Measurements from ENCODE around the gene DSCAM.

The DSCAM gene

DNA sequence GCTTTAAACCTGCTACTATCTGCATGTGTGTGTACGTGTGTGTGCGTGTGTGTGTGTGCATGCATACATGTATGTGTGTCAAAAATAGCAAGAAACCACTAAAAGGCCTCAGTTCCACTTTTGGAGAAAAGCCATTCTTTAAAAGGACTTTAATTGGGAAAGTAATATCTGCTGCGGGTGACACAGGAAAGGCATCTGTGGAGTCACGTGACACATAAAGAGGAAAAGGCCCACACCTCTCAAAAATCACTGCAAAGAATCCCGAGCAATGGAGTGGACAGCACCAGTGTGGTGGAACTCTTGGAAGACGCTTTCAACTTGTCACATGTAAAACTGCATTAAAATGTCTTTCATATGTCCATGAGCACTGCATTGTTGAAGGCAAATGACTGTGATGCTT, 63.6 kb downstream of the DSCAM start:
- H3K4me2 ChIP-seq (ENCODE audit: low read length) = no peak overlapping the region
- WGBS (ENCODE audit: extremely low coverage, insufficient coverage, low lambda C conversion rate) = no CpG with 5 or more reads among the region's 6 CpGs
- no peaks in the 10 kb centered on the region for H3K79me1 ChIP-seq (ENCODE audit: low read length)
- H2BK5ac ChIP-seq (ENCODE audit: low read length) = no peak overlapping the region
- H4K5ac ChIP-seq (ENCODE audit: low read length) = no peak overlapping the region
- no peak overlapping the region for H3K27ac ChIP-seq (ENCODE audit: low read depth, low read length)
- no peak overlapping the region for H3K18ac ChIP-seq (ENCODE audit: low read length)
- no peak overlapping the region for H2BK15ac ChIP-seq (replicated peaks; ENCODE audit: low read depth)
- DNase-seq = no peak
- no peaks in the 10 kb centered on the region for H3K79me2 ChIP-seq (ENCODE audit: control insufficient read depth, insufficient read depth, low read length)
- H3K36me3 ChIP-seq (ENCODE audit: control insufficient read depth, insufficient read depth, low read length) = no peaks in the 10 kb centered on the region
- no peaks in the 10 kb centered on the region for H3K4me1 ChIP-seq (ENCODE audit: control insufficient read depth, low read depth, low read length)
- no peak overlapping the region for H4K8ac ChIP-seq (ENCODE audit: low read depth, low read length)
- no peak overlapping the region for H3K9ac ChIP-seq (ENCODE audit: low read length)
- no peaks in the 10 kb centered on the region for H3K27me3 ChIP-seq (ENCODE audit: insufficient read depth, low read length, poor library complexity)
- H3K4ac ChIP-seq (ENCODE audit: low read depth, low read length) = no peak overlapping the region
- no peak overlapping the region for H2BK120ac ChIP-seq (ENCODE audit: low read depth, low read length)
- no peak overlapping the region for H3K56ac ChIP-seq (ENCODE audit: low read length)
- no peak overlapping the region for H2AK5ac ChIP-seq (ENCODE audit: low read length)
- no peak overlapping the region for H3K23ac ChIP-seq (ENCODE audit: low read length)
- H3K4me3 ChIP-seq (ENCODE audit: low read length) = no peak overlapping the region

DNA sequence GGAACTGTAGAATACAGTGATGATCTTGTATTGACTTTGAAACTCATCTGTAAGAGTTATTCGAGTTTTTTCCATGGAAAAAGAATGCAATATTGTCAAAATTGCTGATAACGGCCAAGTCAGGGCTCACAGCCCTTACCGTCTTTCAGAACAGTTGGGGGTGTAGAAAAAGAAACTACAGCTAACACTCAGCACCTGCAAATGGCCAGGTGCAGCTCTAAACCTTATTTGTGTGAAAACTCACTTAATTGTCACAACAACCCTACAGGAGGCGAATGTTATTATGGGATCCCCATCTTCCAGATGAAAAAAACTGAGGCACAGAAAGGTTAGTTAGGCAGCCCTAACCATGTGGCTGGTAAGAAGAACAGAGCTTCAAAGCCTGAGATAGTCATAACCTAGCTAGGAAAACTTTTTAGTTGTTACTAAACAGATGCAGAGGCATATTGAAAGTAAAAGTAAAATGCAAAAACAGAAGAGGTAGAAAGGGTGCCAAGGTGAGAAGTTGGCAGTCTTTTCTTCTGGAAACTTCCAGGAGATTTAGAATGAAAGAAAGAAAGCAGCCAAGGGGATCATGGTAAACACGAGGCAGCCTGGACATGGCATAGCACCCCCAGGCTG, 76.4 kb downstream of the DSCAM start:
- DNase-seq = no peak
- Histone ChIP-seq H3K23ac (ENCODE audit: low read length) (no peak overlapping the region), H3K27ac (ENCODE audit: low read depth, low read length) (no peak overlapping the region), H3K36me3 (ENCODE audit: control insufficient read depth, insufficient read depth, low read length) (no peaks in the 10 kb centered on the region), H3K18ac (ENCODE audit: low read length) (no peak overlapping the region), H4K8ac (ENCODE audit: low read depth, low read length) (no peak overlapping the region), H3K4me3 (ENCODE audit: low read length) (no peak overlapping the region), H2BK5ac (ENCODE audit: low read length) (no peak overlapping the region), H2BK15ac (replicated peaks; ENCODE audit: low read depth) (no peak overlapping the region), H2BK120ac (ENCODE audit: low read depth, low read length) (no peak overlapping the region), H3K79me1 (ENCODE audit: low read length) (no peaks in the 10 kb centered on the region), H3K4ac (ENCODE audit: low read depth, low read length) (no peak overlapping the region), H3K9ac (ENCODE audit: low read length) (no peak overlapping the region), H3K27me3 (ENCODE audit: insufficient read depth, low read length, poor library complexity) (no peaks in the 10 kb centered on the region), H3K4me1 (ENCODE audit: control insufficient read depth, low read depth, low read length) (peaks cover 2% of the 10 kb centered on the region), H3K79me2 (ENCODE audit: control insufficient read depth, insufficient read depth, low read length) (no peaks in the 10 kb centered on the region), H2AK5ac (ENCODE audit: low read length) (no peak overlapping the region), H3K56ac (ENCODE audit: low read length) (no peak overlapping the region), H3K4me2 (ENCODE audit: low read length) (no peak overlapping the region), H4K5ac (ENCODE audit: low read length) (no peak overlapping the region)
- no CpG with 5 or more reads among the region's 5 CpGs for WGBS (ENCODE audit: extremely low coverage, insufficient coverage, low lambda C conversion rate)

DNA sequence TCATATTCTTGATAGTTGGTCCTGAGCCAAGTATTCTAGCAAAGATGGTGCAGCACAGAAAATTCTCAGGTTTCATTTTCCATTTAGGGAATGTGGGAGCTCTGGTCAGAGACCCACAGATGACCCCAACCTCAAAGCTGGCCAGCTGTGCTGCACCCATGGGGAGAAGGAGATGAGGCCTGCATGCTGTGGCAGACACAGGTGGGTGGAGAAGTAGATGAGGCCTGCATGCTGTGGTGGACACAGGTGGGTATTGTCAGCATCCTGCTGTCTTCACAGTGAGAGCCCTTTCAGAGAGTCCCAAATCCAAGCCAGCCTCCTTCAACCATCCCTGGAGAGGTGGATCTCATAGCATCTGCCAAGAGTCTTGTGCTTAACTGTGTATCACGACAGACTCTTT, 77.7 kb downstream of the DSCAM start:
- Histone ChIP-seq H2BK120ac (ENCODE audit: low read depth, low read length) (no peak overlapping the region), H2BK15ac (replicated peaks; ENCODE audit: low read depth) (no peak overlapping the region), H4K8ac (ENCODE audit: low read depth, low read length) (no peak overlapping the region), H2AK5ac (ENCODE audit: low read length) (no peak overlapping the region), H3K9ac (ENCODE audit: low read length) (no peak overlapping the region), H4K5ac (ENCODE audit: low read length) (no peak overlapping the region), H3K27me3 (ENCODE audit: insufficient read depth, low read length, poor library complexity) (no peaks in the 10 kb centered on the region), H2BK5ac (ENCODE audit: low read length) (no peak overlapping the region), H3K4me1 (ENCODE audit: control insufficient read depth, low read depth, low read length) (peaks cover 2% of the 10 kb centered on the region), H3K36me3 (ENCODE audit: control insufficient read depth, insufficient read depth, low read length) (no peaks in the 10 kb centered on the region), H3K79me1 (ENCODE audit: low read length) (no peaks in the 10 kb centered on the region), H3K4me2 (ENCODE audit: low read length) (no peak overlapping the region), H3K18ac (ENCODE audit: low read length) (no peak overlapping the region), H3K27ac (ENCODE audit: low read depth, low read length) (no peak overlapping the region), H3K56ac (ENCODE audit: low read length) (no peak overlapping the region), H3K79me2 (ENCODE audit: control insufficient read depth, insufficient read depth, low read length) (no peaks in the 10 kb centered on the region), H3K4ac (ENCODE audit: low read depth, low read length) (no peak overlapping the region), H3K4me3 (ENCODE audit: low read length) (no peak overlapping the region), H3K23ac (ENCODE audit: low read length) (no peak overlapping the region)
- no CpG with 5 or more reads among the region's 1 CpG for WGBS (ENCODE audit: extremely low coverage, insufficient coverage, low lambda C conversion rate)
- DNase-seq = no peak

DNA sequence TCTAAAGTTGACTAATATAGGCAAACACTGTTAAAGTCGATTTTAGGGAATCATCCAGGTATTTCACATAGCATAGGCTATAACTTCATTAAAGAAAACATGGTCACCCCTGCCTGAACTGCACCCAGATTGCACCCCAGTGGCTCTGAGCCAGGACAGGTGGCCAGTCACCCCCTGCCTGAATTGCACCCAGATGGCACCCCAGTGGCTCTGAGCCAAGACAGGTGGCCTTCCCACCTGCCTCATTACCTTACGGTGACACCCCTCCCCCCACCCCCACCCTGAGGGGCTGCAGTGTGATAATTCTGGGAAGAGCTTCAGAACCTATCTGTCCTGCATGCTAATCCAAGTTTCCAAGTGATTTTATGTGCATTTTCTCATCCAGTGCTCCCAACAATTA, 78.9 kb downstream of the DSCAM start:
- no peak for DNase-seq
- Histone ChIP-seq H3K4ac (ENCODE audit: low read depth, low read length) (no peak overlapping the region), H4K5ac (ENCODE audit: low read length) (no peak overlapping the region), H3K4me1 (ENCODE audit: control insufficient read depth, low read depth, low read length) (peaks cover 2% of the 10 kb centered on the region), H2BK15ac (replicated peaks; ENCODE audit: low read depth) (no peak overlapping the region), H3K23ac (ENCODE audit: low read length) (no peak overlapping the region), H3K27ac (ENCODE audit: low read depth, low read length) (no peak overlapping the region), H3K4me2 (ENCODE audit: low read length) (no peak overlapping the region), H2AK5ac (ENCODE audit: low read length) (no peak overlapping the region), H3K56ac (ENCODE audit: low read length) (no peak overlapping the region), H3K18ac (ENCODE audit: low read length) (no peak overlapping the region), H2BK120ac (ENCODE audit: low read depth, low read length) (no peak overlapping the region), H3K9ac (ENCODE audit: low read length) (no peak overlapping the region), H3K79me1 (ENCODE audit: low read length) (no peaks in the 10 kb centered on the region), H3K79me2 (ENCODE audit: control insufficient read depth, insufficient read depth, low read length) (no peaks in the 10 kb centered on the region), H3K4me3 (ENCODE audit: low read length) (no peak overlapping the region), H2BK5ac (ENCODE audit: low read length) (no peak overlapping the region), H4K8ac (ENCODE audit: low read depth, low read length) (no peak overlapping the region), H3K36me3 (ENCODE audit: control insufficient read depth, insufficient read depth, low read length) (no peaks in the 10 kb centered on the region), H3K27me3 (ENCODE audit: insufficient read depth, low read length, poor library complexity) (no peaks in the 10 kb centered on the region)
- WGBS (ENCODE audit: extremely low coverage, insufficient coverage, low lambda C conversion rate) = no CpG with 5 or more reads among the region's 2 CpGs

DNA sequence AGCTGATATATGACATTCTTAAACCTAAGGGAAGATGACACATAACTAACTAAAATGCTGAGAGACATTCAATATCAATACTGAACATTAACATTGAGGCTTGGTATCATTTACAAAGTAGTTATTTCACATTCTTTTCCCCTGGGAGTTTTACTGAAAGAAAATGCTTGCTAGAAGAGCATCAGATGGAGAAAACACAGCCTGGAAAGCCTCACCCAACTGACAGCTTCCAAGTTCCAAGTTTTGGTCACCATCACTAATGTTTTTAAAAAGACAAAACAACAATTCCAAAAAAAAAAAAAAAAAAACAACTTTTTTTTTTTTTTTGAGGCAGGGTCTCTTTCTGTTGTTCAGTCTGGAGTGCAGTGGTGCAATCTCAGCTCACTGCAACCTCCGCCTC, 80.6 kb downstream of the DSCAM start:
- no peak overlapping the region for H4K8ac ChIP-seq (ENCODE audit: low read depth, low read length)
- no peak overlapping the region for H3K4me2 ChIP-seq (ENCODE audit: low read length)
- no peaks in the 10 kb centered on the region for H3K27me3 ChIP-seq (ENCODE audit: insufficient read depth, low read length, poor library complexity)
- H2BK120ac ChIP-seq (ENCODE audit: low read depth, low read length) = no peak overlapping the region
- H3K9ac ChIP-seq (ENCODE audit: low read length) = no peak overlapping the region
- H3K23ac ChIP-seq (ENCODE audit: low read length) = no peak overlapping the region
- WGBS (ENCODE audit: extremely low coverage, insufficient coverage, low lambda C conversion rate) = no CpG with 5 or more reads among the region's 1 CpG
- H2BK5ac ChIP-seq (ENCODE audit: low read length) = no peak overlapping the region
- H3K36me3 ChIP-seq (ENCODE audit: control insufficient read depth, insufficient read depth, low read length) = no peaks in the 10 kb centered on the region
- H3K4ac ChIP-seq (ENCODE audit: low read depth, low read length) = no peak overlapping the region
- H3K79me2 ChIP-seq (ENCODE audit: control insufficient read depth, insufficient read depth, low read length) = no peaks in the 10 kb centered on the region
- DNase-seq = no peak
- no peak overlapping the region for H3K27ac ChIP-seq (ENCODE audit: low read depth, low read length)
- no peaks in the 10 kb centered on the region for H3K79me1 ChIP-seq (ENCODE audit: low read length)
- H3K56ac ChIP-seq (ENCODE audit: low read length) = no peak overlapping the region
- no peak overlapping the region for H2AK5ac ChIP-seq (ENCODE audit: low read length)
- H3K4me1 ChIP-seq (ENCODE audit: control insufficient read depth, low read depth, low read length) = peaks cover 2% of the 10 kb centered on the region
- no peak overlapping the region for H4K5ac ChIP-seq (ENCODE audit: low read length)
- H3K4me3 ChIP-seq (ENCODE audit: low read length) = no peak overlapping the region
- H2BK15ac ChIP-seq (replicated peaks; ENCODE audit: low read depth) = no peak overlapping the region
- no peak overlapping the region for H3K18ac ChIP-seq (ENCODE audit: low read length)

DNA sequence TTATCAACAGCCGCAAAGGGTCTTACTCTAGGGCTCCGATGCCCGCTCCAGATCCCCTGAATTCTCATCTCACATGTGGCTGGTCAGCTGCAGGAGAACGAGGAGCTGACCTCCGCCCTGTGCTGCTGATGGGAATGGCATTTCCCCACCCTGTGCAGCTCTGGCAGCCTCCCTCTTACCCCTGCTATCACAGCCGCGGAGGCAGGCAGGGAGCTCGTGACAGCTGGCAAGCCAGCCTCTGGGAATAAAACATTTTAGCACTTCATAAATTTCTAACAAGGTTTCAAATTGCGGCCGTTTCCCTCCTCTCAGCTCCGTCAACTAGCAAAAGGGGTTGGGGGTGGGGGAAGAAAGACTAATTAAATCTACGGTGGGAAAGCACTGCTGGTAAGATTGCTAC, 81.1 kb downstream of the DSCAM start:
- Histone ChIP-seq H2AK5ac (ENCODE audit: low read length) (no peak overlapping the region), H3K36me3 (ENCODE audit: control insufficient read depth, insufficient read depth, low read length) (no peaks in the 10 kb centered on the region), H3K56ac (ENCODE audit: low read length) (no peak overlapping the region), H3K79me2 (ENCODE audit: control insufficient read depth, insufficient read depth, low read length) (no peaks in the 10 kb centered on the region), H2BK120ac (ENCODE audit: low read depth, low read length) (no peak overlapping the region), H3K9ac (ENCODE audit: low read length) (no peak overlapping the region), H3K27ac (ENCODE audit: low read depth, low read length) (no peak overlapping the region), H3K79me1 (ENCODE audit: low read length) (no peaks in the 10 kb centered on the region), H3K4ac (ENCODE audit: low read depth, low read length) (no peak overlapping the region), H2BK15ac (replicated peaks; ENCODE audit: low read depth) (no peak overlapping the region), H3K27me3 (ENCODE audit: insufficient read depth, low read length, poor library complexity) (no peaks in the 10 kb centered on the region), H3K4me2 (ENCODE audit: low read length) (no peak overlapping the region), H3K18ac (ENCODE audit: low read length) (peak overlapping the region; percentile 16), H3K4me1 (ENCODE audit: control insufficient read depth, low read depth, low read length) (peaks cover 2% of the 10 kb centered on the region), H3K23ac (ENCODE audit: low read length) (no peak overlapping the region), H2BK5ac (ENCODE audit: low read length) (no peak overlapping the region), H3K4me3 (ENCODE audit: low read length) (no peak overlapping the region), H4K8ac (ENCODE audit: low read depth, low read length) (no peak overlapping the region), H4K5ac (ENCODE audit: low read length) (no peak overlapping the region)
- no peak for DNase-seq
- WGBS (ENCODE audit: extremely low coverage, insufficient coverage, low lambda C conversion rate) = no CpG with 5 or more reads among the region's 12 CpGs
